ENCODE results near the gene ABHD15.

- TF ChIP-seq EZH2phosphoT487 (IDR thresholded peaks at IDR 0.05; ENCODE audit: borderline replicate concordance, low read length) (no peak), CTCF (IDR thresholded peaks at IDR 0.05; ENCODE audit: low read depth, low read length, poor library complexity, severe bottlenecking) (no peak)
Observed at GRCh38 chr17:29615048-29615385, 48.2 kb upstream of the ABHD15 start.

All from DOHH2 (cell line).